ENCODE measurements around the gene DPAGT1. TPM values are rescaled to one million over a fixed set of nuclear protein-coding genes. Genes with fewer than 3 reads are reported as not detected.

Gene DPAGT1
- total RNA-seq, 1 experiment from 2014 or later, result 45.1 TPM

- no TSS peak for BruUV-seq (replicated peaks)
- H3K4me3 ChIP-seq (replicated peaks in 1 of 2; ENCODE audit: low read depth in 1 of 2, low read length in 2 of 2), result peak within 1 kb of the TSS; percentile 97 to 99
- ChIA-PET RAD21 (ENCODE audit: low non-redundant PET in 1 of 2, low total read pairs in 2 of 2, uncharacterized antibody in 2 of 2, unreplicated experiment in 2 of 2) (interaction anchor here in 1 of 2 experiments (0.6 kb wide), 1 partner anchor 19 kb away, joined by 4 read pairs; the partner anchor contains the start of gene DPAGT1), CTCF (interaction anchor here (0.6 to 1.9 kb wide), 5 partner anchors 14 to 217 kb away, joined by 3 to 6 read pairs (median 4); partner anchors contain the start of genes HMBS and NLRX1), POLR2A (interaction anchor here (0.6 to 2.5 kb wide), 12 partner anchors 9 to 235 kb away, joined by 3 to 14 read pairs (median 4); partner anchors contain the start of genes C2CD2L, DPAGT1 and HMBS)
- peak; percentile 97 for ATAC-seq
- H3K4me1 ChIP-seq (ENCODE audit: control insufficient read depth in 1 of 2, insufficient read depth in 2 of 2, low read length in 2 of 2), result peaks cover 16 to 30% of the 10 kb centered on the region in 2 experiments
- intact Hi-C loops (cut with micrococcal nuclease), result no loop called here
- H3K9me3 ChIP-seq (ENCODE audit: control insufficient read depth in 1 of 2, insufficient read depth in 1 of 2, low read depth in 1 of 2, low read length in 2 of 2), result no peaks in the 10 kb centered on the region
- peak; percentile 97 for DNase-seq (ENCODE audit: low read depth, low spot score)
- H3K27me3 ChIP-seq (ENCODE audit: insufficient read depth, low read length), result no peaks in the 10 kb centered on the region
- H3K79me2 ChIP-seq (ENCODE audit: insufficient read depth, low read length), result peaks cover 25% of the 10 kb centered on the region
- H3K9ac ChIP-seq (ENCODE audit: low read length), result peak within 1 kb of the TSS; percentile 87
- H3K27ac ChIP-seq (ENCODE audit: low read depth, low read length), result peak within 1 kb of the TSS; percentile 62
- H4K20me1 ChIP-seq (ENCODE audit: insufficient read depth), result no peaks in the 10 kb centered on the region
- no peaks in the 10 kb centered on the region for H3K9me2 ChIP-seq (ENCODE audit: insufficient read depth)
- peak within 1 kb of the TSS; percentile 75 for H2AFZ ChIP-seq (ENCODE audit: low read depth, low read length, poor library complexity, severe bottlenecking)
- peaks cover 0 to under 1% of the 10 kb centered on the region in 2 experiments; a peak in 1 of 4 replicates for H3K36me3 ChIP-seq (ENCODE audit: control insufficient read depth in 1 of 2, insufficient read depth in 2 of 2, low read length in 2 of 2)
- H3K4me2 ChIP-seq (ENCODE audit: low read length), result peak within 1 kb of the TSS; percentile 87
- TF ChIP-seq CEBPB (IDR thresholded peaks at IDR 0.05; ENCODE audit: low read depth), result no peak
- no peak for TF ChIP-seq EZH2 (IDR thresholded peaks at IDR 0.05)
- peak; percentile 30 for TF ChIP-seq TCF7L2 (IDR thresholded peaks at IDR 0.05; ENCODE audit: borderline replicate concordance, extremely low read depth, insufficient read depth, insufficient read length)
- no peak for TF ChIP-seq JUND (IDR thresholded peaks at IDR 0.05)
- peak; percentile 94 for TF ChIP-seq MAX (IDR thresholded peaks at IDR 0.05)
- peak; percentile 84 for TF ChIP-seq POLR2A (IDR thresholded peaks at IDR 0.05; ENCODE audit: borderline replicate concordance, extremely low read depth, insufficient read depth, insufficient read length)
- TF ChIP-seq POLR2AphosphoS5 (IDR thresholded peaks at IDR 0.05; ENCODE audit: low read depth, low read length), result peak; percentile 87
- no peak for TF ChIP-seq ZNF274 (IDR thresholded peaks at IDR 0.05; ENCODE audit: low read depth, low read length)
- peak; percentile 94 for TF ChIP-seq SP1 (IDR thresholded peaks at IDR 0.05; ENCODE audit: low read depth)
- TF ChIP-seq ATF3 (IDR thresholded peaks at IDR 0.05), result no peak
- peak; percentile 15; the same call in 1 of the 2 replicates for TF ChIP-seq ZFX (IDR thresholded peaks at IDR 0.05)
- no peak for TF ChIP-seq YY1 (IDR thresholded peaks at IDR 0.05; ENCODE audit: extremely low read depth, insufficient replicate concordance, low read depth, low read length)
- no peak for TF ChIP-seq SRF (IDR thresholded peaks at IDR 0.05; ENCODE audit: low read depth)
- TF ChIP-seq EZH2phosphoT487 (IDR thresholded peaks at IDR 0.05; ENCODE audit: borderline replicate concordance), result no peak
- TF ChIP-seq EGR1 (IDR thresholded peaks at IDR 0.05; ENCODE audit: low read depth), result peak; percentile 50; the same call in 1 of the 2 replicates
These were observed 19.6 kb upstream of the DPAGT1 start, which contains the start of gene HINFP for GRCh38 chr11:119121008-119121810. Gene HINFP (plus strand): TSS chr11:119121580. CDS start chr11:119126945, 5,365 bp downstream.
